Heart left ventricle (tissue), 16 donors: Measurements from ENCODE around the gene ZMYM2. TPM values are rescaled to one million over a fixed set of nuclear protein-coding genes. Genes with fewer than 3 reads are reported as not detected.

ENCODE experiments used
- ATAC-seq, 4 donors: fragments of 200-7000 bp; cut with Tn5 transposase; one replicate each; pipeline ENCODE4 v1.9.1; 2020 to 2022; ENCODE audit warnings: moderate library complexity in 4 of 4, mild to moderate bottlenecking in 3 of 4, moderate number of reproducible peaks in 1 of 4
- DNase-seq, 5 donors: peaks; one replicate each; pipeline ENCODE4 v3.0.0-alpha.2; 2020
- H3K27ac ChIP-seq, 12 donors: fragments of 200-600 bp; sonication (generic) in 4 of 12; one replicate each; pipeline versions ENCODE4 v1.5.0 to v1.8.0; 2016 to 2022; ENCODE audit warnings: mild to moderate bottlenecking in 2 of 12
- H3K27me3 ChIP-seq, 9 donors: fragments of 200-600 bp; sonication (generic) in 2 of 9; one replicate each; pipeline versions ENCODE4 v1.5.1 to v1.8.0; 2016 to 2022; ENCODE audit warnings: mild to moderate bottlenecking in 3 of 9
- H3K36me3 ChIP-seq, 9 donors: fragments of 200-600 bp; sonication (generic) in 2 of 9; one replicate each; pipeline versions ENCODE4 v1.5.0 to v1.8.0; 2018 to 2022; ENCODE audit warnings: mild to moderate bottlenecking in 2 of 9
- H3K4me1 ChIP-seq, 12 donors: fragments of 200-600 bp; sonication (generic) in 4 of 12; one replicate each; pipeline versions ENCODE4 v1.5.0 to v1.8.0; 2016 to 2022; ENCODE audit warnings: mild to moderate bottlenecking in 3 of 12
- H3K4me3 ChIP-seq, 12 donors: fragments of 200-600 bp; sonication (generic) in 4 of 12; one replicate each; pipeline versions ENCODE4 v1.5.0 to v1.8.0; 2017 to 2022; ENCODE audit warnings: mild to moderate bottlenecking in 9 of 12, moderate library complexity in 4 of 12
- H3K9me3 ChIP-seq, 12 donors: fragments of 200-600 bp; sonication (generic) in 4 of 12; one replicate each; pipeline versions ENCODE4 v1.5.0 to v1.8.0; 2016 to 2022; ENCODE audit warnings: mild to moderate bottlenecking in 1 of 12
- POLR2A ChIP-seq, 2 donors: fragments of 450-650 bp; IDR thresholded peaks; one replicate each; pipeline ENCODE4 v1.6.1; 2017; ENCODE audit warnings: antibody characterized with exemption in 2 of 2, mild to moderate bottlenecking in 2 of 2, moderate library complexity in 2 of 2
- WGBS, 4 donors: extraction: QIAGEN DNeasy Blood & Tissue Kit in 2 of 4; methylation state at CpG; one replicate each; pipeline versions ENCODE4 v1.1.5 to v1.1.7; 2013 to 2018; 5-methylcytosine and 5-hydroxymethylcytosine counted together
- intact Hi-C, 10 donors: fragments of 100-400 bp; cut with DNase I; formaldehyde crosslinking; loops; one replicate each; pipeline versions ENCODE4 v1.11.1 to v1.14.2; 2022
- polyA plus RNA-seq, 2 donors: library from polyadenylated mRNA; stranded (reverse); fragments of 200-250 nt; gene quantifications; one replicate each; pipeline ENCODE4 v1.2.3, GENCODE V29; 2013
- total RNA-seq, 9 donors: library from RNA; depleted of rRNA in 2 of 9; stranded (reverse); fragments of >200 nt in 2 of 9; fragmentation: NEBNext Ultra II Directional in 3 of 9; extraction: Animal tissue kit (Norgen Biotek cat#: 25700) in 3 of 9; gene quantifications; one replicate each; pipeline versions ENCODE4 v1.1.0 to v1.2.4, GENCODE V29; 2016 to 2023
- TF ChIP-seq, protein P1 (sequence below), 12 donors: fragments of 200-600 bp; sonication (generic) in 4 of 12; IDR thresholded peaks; one replicate each; pipeline versions ENCODE4 v1.5.0 to v1.8.0; 2018 to 2022; ENCODE audit warnings: antibody characterized with exemption in 12 of 12, mild to moderate bottlenecking in 5 of 12
- donor health status: ischemic (EF 13 %, LVEDD 7.1; RV severe dilation, severe dysfunction).
- donor health status: healthy with polysubstance abuse.
- donor health status: DM: no; HTN: yes; CAD: no.
- donor health status: DM: no; HTN: no; CAD: no.
- donor health status: ischemic (EF 25% LVEDD 6.9; RV normal size, moderate dysfunction).
- donor health status: ischemic (EF 25% LVEDD 5.7; RV mildly dilated, moderate dysfunction).
- donor health status: healthy.
- donor health status: DM: yes; HTN: yes; CAD: no.
- donor health status: ischemic (EF 35%, LVEDD 5.7; RV mildly dilated, moderate dysfunction).
- donor health status: nonischemic (EF 11% LVEDD 7.7; RV severe dilation, severe dysfunction).
- donor health status: DM: yes; HTN: yes; CAD: no.
- donor health status: PGD.
- donor health status: ischemic (EF 29% LVEDD 5.4; RV normal size, mild dysfunction).
- donor health status: nonischemic (EF 23%, LVEDD 6.1; RV moderate dilation, normal function).

The ZMYM2 gene
- total and polyA plus RNA-seq, 11 donors = 11.2 to 69.3 (median 51.9) TPM

DNA sequence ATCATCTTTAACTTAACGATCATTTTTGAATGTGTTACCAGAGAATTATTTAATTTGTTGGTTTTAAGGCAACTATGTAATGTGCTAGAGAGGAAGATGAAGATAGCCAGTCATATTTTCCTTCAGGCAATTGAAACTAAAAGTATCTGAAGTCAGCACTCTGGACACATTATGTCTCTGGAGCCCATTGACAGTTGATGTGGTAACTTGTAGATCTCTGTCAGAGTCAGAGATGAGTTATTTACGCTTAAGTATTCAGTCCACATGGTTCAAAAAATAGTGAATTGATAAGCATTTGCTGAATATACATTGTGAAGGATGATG is 2.1 kb downstream of the ZMYM2 start:
- DNase-seq (no peak), ATAC-seq (no peak)
- peaks cover 5 to 50% (median 42%) of the 10 kb centered on the region in 12 donors for H3K4me1 ChIP-seq
- H3K9me3 ChIP-seq = peaks cover 0 to 5% (median 0%) of the 10 kb centered on the region in 12 donors
- WGBS, 4 donors = 60 to 67% (median 63%) methylated on average over 2 of the region's 2 CpGs
- H3K4me3 ChIP-seq = peak overlapping the region in 9 of 12 donors; percentile 69 to 96 (median 88)
- peak overlapping the region in 3 of 12 donors; percentile 94 to 99 (median 98) for H3K27ac ChIP-seq
- TF ChIP-seq, protein P1, sequence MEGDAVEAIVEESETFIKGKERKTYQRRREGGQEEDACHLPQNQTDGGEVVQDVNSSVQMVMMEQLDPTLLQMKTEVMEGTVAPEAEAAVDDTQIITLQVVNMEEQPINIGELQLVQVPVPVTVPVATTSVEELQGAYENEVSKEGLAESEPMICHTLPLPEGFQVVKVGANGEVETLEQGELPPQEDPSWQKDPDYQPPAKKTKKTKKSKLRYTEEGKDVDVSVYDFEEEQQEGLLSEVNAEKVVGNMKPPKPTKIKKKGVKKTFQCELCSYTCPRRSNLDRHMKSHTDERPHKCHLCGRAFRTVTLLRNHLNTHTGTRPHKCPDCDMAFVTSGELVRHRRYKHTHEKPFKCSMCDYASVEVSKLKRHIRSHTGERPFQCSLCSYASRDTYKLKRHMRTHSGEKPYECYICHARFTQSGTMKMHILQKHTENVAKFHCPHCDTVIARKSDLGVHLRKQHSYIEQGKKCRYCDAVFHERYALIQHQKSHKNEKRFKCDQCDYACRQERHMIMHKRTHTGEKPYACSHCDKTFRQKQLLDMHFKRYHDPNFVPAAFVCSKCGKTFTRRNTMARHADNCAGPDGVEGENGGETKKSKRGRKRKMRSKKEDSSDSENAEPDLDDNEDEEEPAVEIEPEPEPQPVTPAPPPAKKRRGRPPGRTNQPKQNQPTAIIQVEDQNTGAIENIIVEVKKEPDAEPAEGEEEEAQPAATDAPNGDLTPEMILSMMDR (IDR thresholded peaks at IDR 0.05) = no peak
- TF ChIP-seq POLR2A (IDR thresholded peaks at IDR 0.05) = no peak
- no peaks in the 10 kb centered on the region for H3K27me3 ChIP-seq
- peaks cover 0 to 39% (median 24%) of the 10 kb centered on the region in 9 donors for H3K36me3 ChIP-seq
- intact Hi-C loops = loop anchor here in 1 of 10 donors (10.0 kb wide), 1 partner anchor 96 kb away; the partner anchor contains the start of gene ZMYM5

DNA sequence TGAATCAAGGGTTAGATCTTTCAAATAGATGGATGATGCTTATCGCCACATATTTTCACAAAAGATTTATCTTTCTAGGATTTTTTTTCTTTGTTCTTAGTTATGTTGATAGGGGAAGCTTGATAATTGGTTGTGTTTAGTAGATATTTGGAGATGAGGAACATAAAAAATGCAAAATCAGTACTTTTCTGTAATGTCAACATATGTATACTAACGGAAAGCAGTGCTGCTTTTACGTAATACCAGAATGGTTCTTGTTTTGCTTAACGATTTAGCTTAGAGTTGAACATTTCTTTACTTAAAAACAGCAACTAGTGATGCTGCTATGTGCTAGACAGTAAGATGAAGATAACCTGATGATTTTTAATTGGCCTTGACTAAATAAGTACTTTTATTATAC is 3.0 kb downstream of the ZMYM2 start:
- TF ChIP-seq, protein P1 (IDR thresholded peaks at IDR 0.05) = no peak
- TF ChIP-seq POLR2A (IDR thresholded peaks at IDR 0.05) = no peak
- peak overlapping the region in 1 of 12 donors; percentile 96 for H3K4me3 ChIP-seq
- H3K27me3 ChIP-seq = no peaks in the 10 kb centered on the region
- 54 to 61% (median 57%) methylated on average over 4 of the region's 4 CpGs for WGBS, 4 donors
- peaks cover 5 to 50% (median 42%) of the 10 kb centered on the region in 12 donors for H3K4me1 ChIP-seq
- peaks cover 0 to 48% (median 33%) of the 10 kb centered on the region in 9 donors for H3K36me3 ChIP-seq
- no peak for DNase-seq
- intact Hi-C loops = loop anchor here in 1 of 10 donors (10.0 kb wide), 1 partner anchor 97 kb away; the partner anchor contains the start of gene ZMYM5
- H3K27ac ChIP-seq = peak overlapping the region in 1 of 12 donors; percentile 99
- ATAC-seq = no peak
- H3K9me3 ChIP-seq = no peaks in the 10 kb centered on the region

DNA sequence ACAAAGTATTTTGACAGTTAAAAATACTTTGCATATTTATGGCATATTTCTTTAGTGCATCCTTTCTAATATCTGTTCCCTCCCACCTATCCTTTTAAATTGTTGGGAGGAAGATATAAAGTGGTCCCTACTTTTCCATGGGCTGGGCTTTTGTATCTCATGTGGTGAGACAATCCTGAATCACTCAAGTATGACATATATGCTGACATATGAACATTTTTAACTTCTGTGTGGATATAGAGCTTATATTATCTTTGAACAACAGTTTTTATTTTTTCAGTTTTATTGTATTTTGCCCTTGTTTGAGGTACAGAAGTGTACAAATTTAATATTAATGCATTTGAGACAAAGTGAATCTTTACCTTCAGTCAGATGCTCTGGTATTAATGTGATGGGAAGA is 3.4 kb downstream of the ZMYM2 start:
- no peaks in the 10 kb centered on the region for H3K27me3 ChIP-seq
- peak overlapping the region in 1 of 12 donors; percentile 96 for H3K4me3 ChIP-seq
- TF ChIP-seq, protein P1 (IDR thresholded peaks at IDR 0.05) = no peak
- TF ChIP-seq POLR2A (IDR thresholded peaks at IDR 0.05) = no peak
- intact Hi-C loops = loop anchor here in 1 of 10 donors (10.0 kb wide), 1 partner anchor 97 kb away; the partner anchor contains the start of gene ZMYM5
- H3K4me1 ChIP-seq = peaks cover 5 to 50% (median 42%) of the 10 kb centered on the region in 12 donors
- DNase-seq (no peak), ATAC-seq (no peak)
- no peaks in the 10 kb centered on the region for H3K9me3 ChIP-seq
- peaks cover 0 to 52% (median 37%) of the 10 kb centered on the region in 9 donors for H3K36me3 ChIP-seq
- peak overlapping the region in 1 of 12 donors; percentile 99 for H3K27ac ChIP-seq

DNA sequence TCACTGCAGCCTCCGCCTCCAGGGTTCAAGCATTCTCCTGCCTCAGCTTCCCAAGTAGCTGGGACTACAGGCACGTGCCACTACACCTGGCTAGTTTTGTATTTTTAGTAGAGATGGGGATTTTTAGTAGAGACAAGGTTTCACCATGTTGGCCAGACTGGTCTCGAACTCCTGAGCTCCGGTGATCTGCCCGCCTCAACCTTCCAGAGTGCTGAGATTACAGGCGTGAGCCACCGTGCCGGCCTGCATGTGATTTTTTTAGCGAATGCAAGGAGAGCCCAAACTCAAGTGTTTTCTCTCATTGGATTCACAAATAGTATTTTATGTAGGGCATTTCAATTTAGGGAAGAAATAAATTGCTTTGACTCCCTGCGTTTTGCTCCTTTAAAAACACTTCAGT is 4.4 kb downstream of the ZMYM2 start:
- H3K4me1 ChIP-seq = peaks cover 5 to 51% (median 41%) of the 10 kb centered on the region in 12 donors
- intact Hi-C loops = loop anchor here in 1 of 10 donors (10.0 kb wide), 1 partner anchor 98 kb away; the partner anchor contains the start of gene ZMYM5

More for the DNA sequence above, 4.4 kb downstream of the ZMYM2 start:
- Histone ChIP-seq H3K27ac (peak overlapping the region in 1 of 12 donors; percentile 99), H3K4me3 (no peak overlapping the region), H3K9me3 (no peaks in the 10 kb centered on the region), H3K27me3 (no peaks in the 10 kb centered on the region), H3K36me3 (peaks cover 0 to 62% (median 47%) of the 10 kb centered on the region in 9 donors)
- TF ChIP-seq, protein P1 (IDR thresholded peaks at IDR 0.05) = no peak
- no peak for TF ChIP-seq POLR2A (IDR thresholded peaks at IDR 0.05)
- no peak for DNase-seq
- no peak for ATAC-seq
- WGBS, 4 donors = 60 to 73% (median 65%) methylated on average over 10 of the region's 10 CpGs
